ENCODE measurements around the gene PBX2.

GRCh38 chr6:32152769-32153563 lies 37.0 kb downstream of the PBX2 start:
- TF ChIP-seq EZH2 (IDR thresholded peaks at IDR 0.05; ENCODE audit: low read length, missing control alignments) (no peak), CTCF (conservative IDR thresholded peaks at IDR 0.05 in 1 of 2, IDR thresholded peaks at IDR 0.05 in 1 of 2; ENCODE audit: low read depth in 1 of 2, low read length in 2 of 2) (no peak)

Measured in fibroblast of lung (primary cell).